Kasumi-1 (cell line): ENCODE results near the gene PSMB3.
"Not testable (repeated sequence)": the region's sequence is repeated elsewhere in the genome, so short reads cannot be mapped to it uniquely, and the experiment has no call there.

Experiments
- DNase-seq, 2 experiments: peaks; one replicate each; lab custom pipeline; 2025; lab: John Stamatoyannopoulos, UW

Gene PSMB3

GRCh38 chr17:38749223-38750043 lies 3.1 kb upstream of the PSMB3 start:
- DNase-seq: no peak

DNA sequence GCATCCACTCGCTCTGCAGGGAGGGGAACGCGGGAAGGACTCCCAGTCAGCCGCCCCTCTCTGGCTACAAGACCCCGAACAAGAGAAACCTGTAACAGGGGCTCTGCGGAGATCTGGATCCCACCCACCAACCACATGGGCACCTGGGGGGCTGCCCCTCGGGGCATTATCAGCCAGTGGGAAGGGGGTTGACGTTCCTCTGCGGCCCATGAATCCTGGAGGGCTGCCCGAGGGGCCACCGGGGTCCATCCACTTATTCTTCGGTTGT lies 2.6 kb upstream of the PSMB3 start:
- DNase-seq: no peak

DNA sequence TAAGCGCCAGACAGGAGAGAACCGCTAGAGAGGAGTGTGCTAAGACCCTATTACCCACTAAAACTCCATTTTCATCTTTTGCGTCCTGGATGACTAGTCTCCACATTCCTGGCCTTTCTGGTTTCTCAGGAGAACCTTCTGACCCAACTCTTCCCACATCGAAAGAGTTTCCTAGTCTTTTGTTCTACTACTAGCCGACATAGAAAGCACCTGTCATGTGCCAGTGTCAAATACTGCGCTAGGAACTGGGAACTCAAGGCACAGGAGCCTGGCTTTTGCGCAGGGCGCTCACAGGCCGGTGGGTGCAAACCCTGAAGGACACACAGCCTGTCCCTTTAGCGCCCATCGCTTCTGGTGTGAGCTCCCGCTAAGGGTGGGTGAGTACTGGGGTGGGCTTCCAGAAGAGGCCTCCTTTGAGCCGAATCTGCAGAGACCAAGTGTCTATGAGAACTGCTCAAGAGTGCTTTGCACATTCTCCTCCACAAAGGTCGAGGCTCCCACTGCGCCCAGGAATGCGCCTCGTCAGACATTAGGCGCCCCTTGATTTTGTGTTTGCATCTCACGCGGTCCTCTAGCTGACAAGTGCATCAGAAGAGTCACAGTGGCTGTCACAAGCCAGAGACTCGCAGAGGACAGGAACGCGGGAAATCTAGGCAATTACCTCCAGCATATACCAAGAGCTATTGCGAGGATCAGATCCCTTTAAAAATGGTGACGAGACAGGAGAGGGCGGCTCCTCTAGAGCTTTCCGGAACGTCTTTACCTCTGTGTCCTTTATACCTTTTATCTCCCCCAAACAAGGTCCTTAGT lies 2.0 kb upstream of the PSMB3 start:
- peak; percentile 20 to 27 for DNase-seq

DNA sequence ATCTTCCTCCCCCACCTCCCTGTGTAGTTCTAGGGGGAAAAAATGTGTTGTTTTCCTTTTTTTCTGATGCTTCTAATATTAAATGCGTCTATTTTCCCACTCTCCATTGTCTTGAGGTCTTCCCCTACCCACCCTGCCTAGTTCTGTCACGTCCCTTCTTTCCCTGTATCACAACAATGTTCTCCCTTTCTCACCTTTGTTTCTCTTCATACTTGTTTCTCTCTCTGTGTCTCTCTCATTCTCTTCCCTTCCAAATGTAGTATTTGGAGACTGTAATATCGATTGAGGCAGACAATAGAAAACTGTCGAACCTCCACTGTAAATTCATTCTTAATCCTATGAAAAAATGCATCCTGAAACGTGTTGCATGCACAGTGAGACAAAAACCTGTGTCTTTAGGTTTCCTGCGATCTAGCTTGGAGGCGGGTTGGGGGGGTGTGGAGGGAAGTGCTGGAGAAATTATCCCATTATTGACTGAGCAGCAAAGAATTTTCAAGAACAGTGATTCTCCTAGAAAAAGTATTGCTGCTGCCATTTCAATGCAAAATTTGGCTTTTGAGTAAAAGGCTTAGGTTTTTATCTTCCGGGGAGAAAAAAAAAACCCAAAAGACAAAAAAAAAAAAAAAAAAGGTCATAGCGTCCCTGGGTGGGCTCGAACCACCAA lies 1.3 kb upstream of the PSMB3 start:
- DNase-seq: peak; percentile 31 to 39

DNA sequence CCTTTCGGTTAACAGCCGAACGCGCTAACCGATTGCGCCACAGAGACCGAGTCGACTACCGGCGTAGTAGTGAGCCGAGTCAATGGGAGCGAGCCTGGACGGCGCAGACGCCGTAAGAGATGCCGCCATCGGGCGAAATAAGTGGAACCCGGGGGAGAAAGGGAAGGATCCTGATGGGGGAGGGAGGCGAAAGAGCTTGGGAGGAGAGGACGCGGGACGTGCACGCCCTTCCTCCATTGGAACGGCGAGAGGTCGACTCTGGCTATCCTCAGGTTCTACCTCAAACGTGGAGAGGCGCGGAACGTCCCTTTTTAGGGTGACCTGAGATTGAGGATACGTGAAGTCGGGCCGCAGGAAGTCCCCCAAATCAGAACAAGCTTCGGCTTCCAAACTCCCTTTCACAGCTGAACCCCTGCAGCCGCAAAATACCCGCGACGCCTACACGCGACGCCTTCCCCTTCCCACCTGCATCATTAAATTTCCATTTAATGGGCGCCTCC lies 683 bp upstream of the PSMB3 start:
- DNase-seq: peak; percentile 60 to 68

DNA sequence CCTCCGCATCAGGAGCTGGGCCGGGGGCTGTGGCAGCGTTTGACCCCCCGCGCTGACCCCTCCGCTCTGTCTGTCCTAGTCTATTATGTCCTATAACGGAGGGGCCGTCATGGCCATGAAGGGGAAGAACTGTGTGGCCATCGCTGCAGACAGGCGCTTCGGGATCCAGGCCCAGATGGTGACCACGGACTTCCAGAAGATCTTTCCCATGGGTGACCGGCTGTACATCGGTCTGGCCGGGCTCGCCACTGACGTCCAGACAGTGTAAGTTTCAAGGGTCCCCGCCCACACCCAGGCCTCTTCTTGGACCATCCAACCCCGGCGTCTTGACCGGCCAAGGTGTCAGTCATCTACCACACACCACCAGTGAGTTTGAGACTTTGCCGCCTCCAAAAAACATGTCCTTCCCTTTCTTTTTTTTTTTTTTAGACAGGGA lies 548 bp downstream of the PSMB3 start:
- no peak for DNase-seq

DNA sequence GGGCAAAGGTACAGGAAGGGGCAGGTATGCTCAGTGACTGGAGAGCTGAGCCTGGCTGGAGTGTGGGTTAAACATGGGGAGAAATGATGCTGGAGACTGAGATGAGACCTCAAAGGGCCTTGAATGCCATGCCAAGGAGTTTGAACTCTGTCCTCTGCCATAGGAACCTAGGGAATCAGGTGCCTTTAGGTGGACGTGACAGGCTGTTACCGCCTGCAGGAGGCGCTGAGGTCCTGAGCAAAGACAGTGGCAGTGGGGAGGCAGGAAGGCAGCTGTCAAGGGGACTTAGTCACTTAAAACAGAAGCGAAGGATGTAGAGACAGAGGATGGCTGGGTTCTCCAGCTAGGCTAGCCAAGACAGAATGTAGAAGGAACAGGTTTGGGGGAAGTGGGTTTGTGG lies 9.1 kb downstream of the PSMB3 start:
- peak; percentile 26 to 41 for DNase-seq

- no peak for DNase-seq
These were observed 9.7 kb downstream of the PSMB3 start for GRCh38 chr17:38762231-38762630.

- DNase-seq: no peak
These were observed 13.8 kb downstream of the PSMB3 start for GRCh38 chr17:38766341-38766740.

GRCh38 chr17:38768417-38768816 lies 15.9 kb downstream of the PSMB3 start:
- no peak for DNase-seq

DNA sequence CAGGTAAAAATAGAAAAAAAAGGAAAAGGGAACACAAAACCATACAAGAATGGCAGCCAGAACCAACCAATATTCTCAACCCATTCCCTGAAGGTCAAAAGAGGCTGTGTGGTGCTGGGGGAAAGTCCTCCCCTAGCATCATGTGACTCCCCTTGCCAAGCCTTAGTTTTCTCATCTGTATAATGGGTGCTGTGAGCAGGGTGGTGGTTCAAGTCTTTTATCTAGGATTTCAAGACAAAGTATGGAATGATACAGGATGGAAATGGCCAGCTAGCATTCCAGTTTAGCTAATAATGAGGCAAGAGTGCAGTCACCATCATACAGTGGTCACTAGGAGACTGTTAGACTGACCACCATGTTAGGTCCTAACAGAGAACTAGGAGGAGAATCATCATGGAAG lies 20.7 kb downstream of the PSMB3 start:
- DNase-seq: no peak

DNA sequence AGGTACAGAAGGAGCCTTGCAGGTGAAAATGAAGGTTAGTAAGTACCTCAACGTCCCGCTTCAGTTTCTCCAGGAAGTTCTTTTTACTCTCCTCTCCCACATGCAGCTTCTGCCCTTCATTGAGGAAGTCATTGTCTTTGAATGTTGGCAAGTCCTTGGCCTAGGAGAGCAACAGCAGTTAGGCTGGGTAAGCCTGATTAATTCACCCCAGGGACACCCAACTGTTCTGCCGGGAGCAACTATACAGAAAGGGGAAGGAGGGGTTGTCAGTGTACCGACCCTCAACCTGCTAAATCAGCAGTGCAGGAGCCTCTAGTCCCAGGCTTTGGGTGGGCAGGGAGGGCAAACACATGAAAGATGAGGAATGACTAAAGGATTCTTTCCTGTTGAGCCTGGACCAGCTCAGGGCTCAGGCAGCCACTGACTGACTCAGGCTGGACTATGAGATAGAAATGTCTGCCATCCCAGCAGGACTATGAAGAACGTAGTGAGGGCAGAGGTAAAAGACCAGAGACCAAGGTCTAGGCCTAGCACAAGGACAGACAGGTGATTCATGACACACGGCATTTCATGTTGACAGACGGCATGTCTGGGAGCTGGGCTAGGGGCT lies 25.2 kb downstream of the PSMB3 start:
- DNase-seq: no peak

GRCh38 chr17:38779965-38780752 lies 27.6 kb downstream of the PSMB3 start:
- DNase-seq: no peak

DNA sequence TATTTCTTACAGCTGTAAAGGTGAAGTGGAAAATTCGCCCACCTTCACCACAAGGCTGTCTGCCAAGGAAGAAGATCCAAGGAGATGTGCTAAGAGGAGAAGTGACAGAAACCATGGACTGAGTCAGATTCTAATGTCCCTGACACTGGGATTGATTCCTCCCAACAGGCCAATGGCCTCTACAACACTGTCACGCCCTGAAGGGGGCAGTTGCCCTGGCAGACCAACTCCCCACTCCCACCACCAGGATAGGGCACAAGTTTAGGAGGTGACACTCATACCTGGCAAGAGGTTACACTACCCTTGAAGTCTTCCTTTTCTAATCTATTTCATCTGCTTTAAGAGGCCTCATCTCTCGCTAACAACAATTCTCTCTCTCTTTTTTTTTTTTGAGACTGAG lies 30.7 kb downstream of the PSMB3 start:
- no peak for DNase-seq

GRCh38 chr17:38786372-38786771 lies 33.8 kb downstream of the PSMB3 start:
- no peak for DNase-seq

DNA sequence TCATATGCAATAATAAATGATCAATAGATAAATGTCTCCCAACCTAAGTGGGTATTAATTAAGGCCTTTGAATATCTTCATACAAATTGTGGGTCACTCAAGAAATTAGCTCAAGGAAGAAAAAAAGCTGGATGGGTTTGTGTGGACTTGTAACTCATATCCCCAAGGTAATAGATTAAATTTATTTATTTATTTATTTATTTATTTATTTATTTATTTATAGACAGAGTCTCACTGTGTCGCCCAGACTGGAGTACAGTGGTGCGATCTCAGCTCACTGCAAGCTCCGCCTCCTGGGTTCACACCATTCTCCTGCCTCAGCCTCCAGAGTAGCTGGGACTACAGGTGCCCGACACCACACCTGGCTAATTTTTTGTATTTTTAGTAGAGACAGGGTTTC lies 35.5 kb downstream of the PSMB3 start:
- not testable (repeated sequence) for DNase-seq

GRCh38 chr17:38789185-38789584 lies 36.6 kb downstream of the PSMB3 start:
- DNase-seq: no peak

- DNase-seq: not testable (repeated sequence)
These were observed 37.7 kb downstream of the PSMB3 start for GRCh38 chr17:38790148-38790707.

DNA sequence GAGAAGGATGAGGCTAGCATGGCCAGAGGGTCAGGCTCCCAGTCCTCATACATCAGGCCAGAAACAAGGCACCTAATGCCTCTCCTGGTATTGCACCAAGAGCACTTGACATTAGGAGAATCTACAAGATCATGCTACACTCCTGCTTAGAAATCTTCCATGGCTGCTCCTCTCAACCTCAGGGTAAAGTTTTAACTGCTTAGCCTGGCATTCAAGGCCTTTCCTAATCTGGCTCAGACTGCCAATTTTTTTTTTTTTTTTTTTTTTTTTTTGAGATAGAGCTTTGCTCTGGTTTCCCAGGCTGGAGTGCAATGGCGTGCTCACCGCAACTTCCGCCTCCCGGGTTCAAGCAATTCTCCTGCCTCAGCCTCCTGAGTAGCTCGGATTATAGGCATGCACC lies 38.6 kb downstream of the PSMB3 start:
- DNase-seq: no peak

DNA sequence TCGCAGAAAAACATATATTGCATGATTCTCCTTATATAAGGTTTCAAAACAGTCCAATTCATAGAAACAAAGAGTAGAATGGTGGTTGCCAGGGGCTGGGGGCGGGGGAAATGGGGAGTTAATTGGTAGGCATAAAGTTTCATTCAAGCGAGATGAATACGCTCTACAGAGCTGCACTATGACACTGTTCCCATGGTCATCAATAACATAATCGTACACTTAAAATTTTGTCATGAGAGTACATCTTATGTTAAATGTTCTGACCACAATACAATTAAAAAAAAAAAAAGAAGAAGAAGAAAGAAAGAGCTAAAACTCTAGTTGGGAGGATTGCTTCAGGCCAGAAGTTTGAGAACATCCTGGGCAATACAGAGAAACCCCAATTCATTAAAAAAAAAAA lies 41.7 kb downstream of the PSMB3 start:
- DNase-seq: no peak
